Neural cell (in vitro differentiated cells): Measurements from ENCODE around the gene KMT5C. TPM values are rescaled to one million over a fixed set of nuclear protein-coding genes. Genes with fewer than 3 reads are reported as not detected.

ENCODE experiments used
- H2AFZ ChIP-seq: fragments of 200-600, 300-800 bp; sonication (generic), shearing (Covaris generic); 2 replicates; pipeline ENCODE4 v1.6.0; 2014; ENCODE audit warnings: low read depth, mild to moderate bottlenecking, antibody characterized with exemption, low read length, moderate library complexity
- H3F3A ChIP-seq: fragments of 200-600 bp; shearing (Covaris generic); 2 replicates; pipeline ENCODE4 v1.6.1; 2016; ENCODE audit warnings: mild to moderate bottlenecking, moderate library complexity, mixed read lengths, antibody characterized with exemption, low read length; ENCODE audit not compliant: insufficient read depth, poor library complexity, severe bottlenecking
- H3K27ac ChIP-seq: fragments of 200-600, 300-800 bp; sonication (generic), shearing (Covaris generic); 2 replicates; pipeline ENCODE4 v1.5.1; 2014; ENCODE audit warnings: mild to moderate bottlenecking, low read length, moderate library complexity
- H3K27me3 ChIP-seq: fragments of 300-800, 200-600 bp; sonication (generic), shearing (Covaris generic); 2 replicates; pipeline ENCODE4 v1.6.0; 2014; ENCODE audit warnings: mild to moderate bottlenecking, low read depth, low read length, moderate library complexity; ENCODE audit not compliant: insufficient read depth
- H3K36me3 ChIP-seq: fragments of 300-800, 200-600 bp; sonication (generic), shearing (Covaris generic); 2 replicates; pipeline ENCODE4 v1.5.1; 2014; ENCODE audit warnings: mild to moderate bottlenecking, antibody characterized with exemption, low read length, moderate library complexity; ENCODE audit not compliant: insufficient read depth
- H3K4me2 ChIP-seq: fragments of 300-800, 200-600 bp; sonication (generic), shearing (Covaris generic); 2 replicates; pipeline ENCODE4 v1.6.0; 2014; ENCODE audit warnings: mild to moderate bottlenecking, low read length
- H3K4me3 ChIP-seq: fragments of 300-800, 200-600 bp; sonication (generic), shearing (Covaris generic); 2 replicates; pipeline ENCODE4 v1.5.1; 2014; ENCODE audit warnings: mild to moderate bottlenecking, low read length, moderate library complexity
- H3K79me2 ChIP-seq: fragments of 200-600 bp; shearing (Covaris generic); replicated peaks from 2 replicates; pipeline ENCODE4 v1.6.0; 2014; ENCODE audit warnings: mild to moderate bottlenecking, low read length, moderate library complexity; ENCODE audit not compliant: insufficient read depth
- H3K9ac ChIP-seq: fragments of 300-800, 200-600 bp; sonication (generic), shearing (Covaris generic); 2 replicates; pipeline ENCODE4 v1.6.1; 2016; ENCODE audit warnings: mild to moderate bottlenecking, low read length, mixed read lengths
- H3K9me2 ChIP-seq: fragments of 200-600 bp; shearing (Covaris generic); 2 replicates; pipeline ENCODE4 v1.6.1; 2016; ENCODE audit warnings: mild to moderate bottlenecking, low read length, mixed read lengths; ENCODE audit not compliant: insufficient read depth
- H3K9me3 ChIP-seq: fragments of 200-600, 300-800 bp; sonication (generic), shearing (Covaris generic); 2 replicates; pipeline ENCODE4 v1.6.1; 2016; ENCODE audit warnings: mild to moderate bottlenecking, mixed run types, low read length, moderate library complexity, mixed read lengths
- H4K20me1 ChIP-seq: fragments of 200-600 bp; shearing (Covaris generic); 2 replicates; pipeline ENCODE4 v1.6.1; 2016; ENCODE audit warnings: mild to moderate bottlenecking, mixed run types; ENCODE audit not compliant: insufficient read depth
- CTCF ChIP-seq: fragments of 450-650 bp; IDR thresholded peaks from 2 replicates; pipeline ENCODE4 v1.5.1; 2014; ENCODE audit warnings: antibody characterized with exemption, mild to moderate bottlenecking, moderate library complexity; ENCODE audit not compliant: poor library complexity, severe bottlenecking
- EP300 ChIP-seq: fragments of 450-650 bp; conservative IDR thresholded peaks from 2 replicates; pipeline ENCODE4 v1.6.1; 2014; ENCODE audit warnings: antibody characterized with exemption, mild to moderate bottlenecking, moderate library complexity; ENCODE audit not compliant: poor library complexity, severe bottlenecking
- EZH2 ChIP-seq: fragments of 200-600, 300-800 bp; shearing (Covaris generic), sonication (generic); IDR thresholded peaks from 2 replicates; pipeline ENCODE4 v1.6.1; 2014; ENCODE audit warnings: antibody characterized with exemption, low read length, borderline replicate concordance, mild to moderate bottlenecking; ENCODE audit not compliant: insufficient read depth, poor library complexity, severe bottlenecking
- MXI1 ChIP-seq: fragments of 450-650 bp; conservative IDR thresholded peaks from 2 replicates; pipeline ENCODE4 v1.6.1; 2014; ENCODE audit warnings: antibody characterized with exemption, mild to moderate bottlenecking; ENCODE audit not compliant: poor library complexity, severe bottlenecking
- POLR2AphosphoS5 ChIP-seq: IDR thresholded peaks from 2 replicates; pipeline ENCODE4 v1.6.1; 2012
- RAD21 ChIP-seq: fragments of 450-650 bp; conservative IDR thresholded peaks from 2 replicates; pipeline ENCODE4 v1.6.1; 2014; ENCODE audit warnings: antibody characterized with exemption, mild to moderate bottlenecking, moderate library complexity
- REST ChIP-seq: IDR thresholded peaks from 2 replicates; pipeline ENCODE4 v1.6.1; 2012; ENCODE audit warnings: borderline replicate concordance
- SMC3 ChIP-seq: fragments of 450-650 bp; conservative IDR thresholded peaks from 2 replicates; pipeline ENCODE4 v1.6.1; 2014; ENCODE audit warnings: antibody characterized with exemption, mild to moderate bottlenecking, moderate library complexity; ENCODE audit not compliant: poor library complexity
- TAF1 ChIP-seq: IDR thresholded peaks from 2 replicates; pipeline ENCODE4 v1.6.1; 2012; ENCODE audit warnings: low read depth
- polyA plus RNA-seq: library from polyadenylated mRNA; depleted of rRNA; stranded (reverse); fragments of >200 nt; gene quantifications from 2 replicates; pipeline ENCODE4 v1.2.3, GENCODE V29; 2014

KMT5C gene
- polyA plus RNA-seq, 1 donor from 2014 or later, result 50.9 TPM

GRCh38 chr19:55389386-55390317 is 50.0 kb downstream of the KMT5C start:
- no peaks in the 10 kb centered on the region for H3K36me3 ChIP-seq
- no peak overlapping the region for H3K4me2 ChIP-seq
- no peaks in the 10 kb centered on the region for H3K9me3 ChIP-seq
- peaks cover 22% of the 10 kb centered on the region for H3K79me2 ChIP-seq
- no peak for TF ChIP-seq REST
- TF ChIP-seq RAD21, result no peak
- no peak for TF ChIP-seq MXI1
- TF ChIP-seq CTCF, result no peak
- TF ChIP-seq TAF1, result no peak
- TF ChIP-seq EP300, result no peak
- TF ChIP-seq EZH2, result no peak
- H2AFZ ChIP-seq, result no peak overlapping the region
- no peak overlapping the region for H3K4me3 ChIP-seq
- peaks cover 21% of the 10 kb centered on the region for H4K20me1 ChIP-seq
- H3K27ac ChIP-seq, result no peak overlapping the region
- no peaks in the 10 kb centered on the region for H3K27me3 ChIP-seq
- no peaks in the 10 kb centered on the region for H3K9me2 ChIP-seq
- H3F3A ChIP-seq, result peaks cover 5% of the 10 kb centered on the region
- H3K9ac ChIP-seq, result no peak overlapping the region

GRCh38 chr19:55390461-55390880 is 50.8 kb downstream of the KMT5C start:
- Histone ChIP-seq H3K4me2 (no peak overlapping the region), H3K9ac (no peak overlapping the region)

More at GRCh38 chr19:55390461-55390880, 50.8 kb downstream of the KMT5C start:
- H3K36me3 ChIP-seq, result no peaks in the 10 kb centered on the region
- peaks cover 21% of the 10 kb centered on the region for H4K20me1 ChIP-seq
- H3K27ac ChIP-seq, result no peak overlapping the region
- no peaks in the 10 kb centered on the region for H3K9me2 ChIP-seq
- no peak overlapping the region for H3K4me3 ChIP-seq
- no peaks in the 10 kb centered on the region for H3K9me3 ChIP-seq
- H3K27me3 ChIP-seq, result no peaks in the 10 kb centered on the region
- peaks cover 22% of the 10 kb centered on the region for H3K79me2 ChIP-seq
- TF ChIP-seq CTCF, result no peak
- no peak for TF ChIP-seq POLR2AphosphoS5
- no peak for TF ChIP-seq SMC3
- TF ChIP-seq EZH2, result no peak
- TF ChIP-seq EP300, result no peak
- no peak for TF ChIP-seq REST
- TF ChIP-seq TAF1, result no peak
- no peak for TF ChIP-seq RAD21
- no peak for TF ChIP-seq MXI1
- no peak overlapping the region for H2AFZ ChIP-seq
- peaks cover 5% of the 10 kb centered on the region for H3F3A ChIP-seq
